ENCODE results near the gene HNRNPH2.

Gene HNRNPH2

DNA sequence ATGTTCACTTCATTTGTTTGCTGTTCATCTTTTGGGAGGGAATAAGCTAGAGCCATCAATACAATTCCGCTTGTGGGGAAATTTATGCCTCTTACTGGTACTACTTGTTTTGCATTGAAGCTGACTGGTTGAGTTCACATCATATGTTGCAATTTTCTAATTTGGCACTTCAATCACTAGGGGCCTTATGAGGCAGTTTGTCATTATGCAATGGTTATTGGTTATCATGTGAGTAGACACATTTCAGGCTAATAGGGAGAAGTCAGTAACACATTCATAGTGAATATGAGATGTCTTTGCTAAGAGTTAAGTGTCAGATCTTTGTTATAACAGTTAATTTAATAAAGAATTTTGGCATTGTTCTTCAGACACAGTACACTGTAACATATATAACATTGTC lies 12.2 kb upstream of the HNRNPH2 start:
- DNase-seq (ENCODE audit: low read depth in 3 of 3, low spot score in 1 of 3), result no peak

DNA sequence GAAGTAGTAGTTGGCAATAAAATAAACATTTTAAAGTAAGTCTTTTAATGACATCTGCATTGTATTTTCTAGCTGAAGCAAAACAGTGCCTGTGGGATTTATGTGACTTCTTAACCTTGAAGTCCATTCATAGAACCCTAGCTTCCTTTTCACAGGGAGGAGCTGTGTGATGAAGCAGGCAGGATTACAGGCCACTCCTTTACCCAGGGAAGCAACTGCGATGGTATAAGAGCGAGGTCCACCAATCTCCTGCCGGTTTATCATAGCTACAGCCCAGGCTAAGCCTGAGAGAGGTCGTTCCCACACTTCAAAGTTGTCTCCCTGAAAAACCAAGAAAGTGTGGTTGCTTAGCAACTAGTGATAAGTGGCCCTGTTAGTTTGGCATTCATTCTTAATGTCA lies 10.2 kb upstream of the HNRNPH2 start:
- no peak for DNase-seq (ENCODE audit: low read depth in 3 of 3, low spot score in 1 of 3)

GRCh38 chrX:101398694-101399093 lies 9.3 kb upstream of the HNRNPH2 start:
- DNase-seq (ENCODE audit: low read depth in 3 of 3, low spot score in 1 of 3), result no peak

GRCh38 chrX:101399825-101400224 lies 8.2 kb upstream of the HNRNPH2 start:
- no peak for DNase-seq (ENCODE audit: low read depth in 3 of 3, low spot score in 1 of 3)

DNA sequence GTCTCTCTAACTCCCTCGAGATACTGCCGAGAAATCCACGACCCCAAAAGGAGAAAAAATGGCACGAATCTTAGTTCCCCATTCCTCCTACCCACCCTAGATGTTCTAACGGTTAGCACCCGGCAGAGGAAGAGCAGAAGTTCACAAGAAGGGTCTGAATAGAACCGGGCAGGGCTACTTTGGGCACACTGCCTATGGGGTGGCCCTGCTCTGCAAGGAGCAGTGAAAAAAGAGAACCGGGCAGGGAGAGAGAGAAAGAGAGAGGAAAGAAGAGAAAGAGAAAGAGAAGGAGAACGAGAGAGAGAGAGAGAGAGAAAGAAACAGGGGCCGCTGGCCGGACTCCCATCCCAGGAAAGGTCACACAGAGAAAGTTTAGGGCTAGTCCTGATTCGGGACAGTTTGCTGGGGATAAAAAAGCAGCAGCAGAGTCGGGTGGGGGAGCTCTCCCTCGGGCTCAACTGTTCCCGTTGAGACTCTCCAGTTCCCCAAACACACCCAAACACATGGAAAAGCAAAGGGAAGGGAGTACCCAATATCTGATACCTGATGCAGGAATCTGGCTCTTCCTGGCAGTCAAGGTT lies 765 bp upstream of the HNRNPH2 start:
- no peak for DNase-seq (ENCODE audit: low read depth in 3 of 3, low spot score in 1 of 3)

GRCh38 chrX:101408532-101408841 lies 465 bp downstream of the HNRNPH2 start:
- DNase-seq (ENCODE audit: low read depth in 3 of 3, low spot score in 1 of 3), result no peak

GRCh38 chrX:101409043-101409442 lies 1.0 kb downstream of the HNRNPH2 start:
- DNase-seq (ENCODE audit: low read depth in 3 of 3, low spot score in 1 of 3), result no peak

- DNase-seq (ENCODE audit: low read depth in 3 of 3, low spot score in 1 of 3), result no peak
Observed at GRCh38 chrX:101410461-101410860, 2.4 kb downstream of the HNRNPH2 start.

- DNase-seq (ENCODE audit: low read depth in 3 of 3, low spot score in 1 of 3), result no peak
Observed at GRCh38 chrX:101411984-101412383, 4.0 kb downstream of the HNRNPH2 start.

DNA sequence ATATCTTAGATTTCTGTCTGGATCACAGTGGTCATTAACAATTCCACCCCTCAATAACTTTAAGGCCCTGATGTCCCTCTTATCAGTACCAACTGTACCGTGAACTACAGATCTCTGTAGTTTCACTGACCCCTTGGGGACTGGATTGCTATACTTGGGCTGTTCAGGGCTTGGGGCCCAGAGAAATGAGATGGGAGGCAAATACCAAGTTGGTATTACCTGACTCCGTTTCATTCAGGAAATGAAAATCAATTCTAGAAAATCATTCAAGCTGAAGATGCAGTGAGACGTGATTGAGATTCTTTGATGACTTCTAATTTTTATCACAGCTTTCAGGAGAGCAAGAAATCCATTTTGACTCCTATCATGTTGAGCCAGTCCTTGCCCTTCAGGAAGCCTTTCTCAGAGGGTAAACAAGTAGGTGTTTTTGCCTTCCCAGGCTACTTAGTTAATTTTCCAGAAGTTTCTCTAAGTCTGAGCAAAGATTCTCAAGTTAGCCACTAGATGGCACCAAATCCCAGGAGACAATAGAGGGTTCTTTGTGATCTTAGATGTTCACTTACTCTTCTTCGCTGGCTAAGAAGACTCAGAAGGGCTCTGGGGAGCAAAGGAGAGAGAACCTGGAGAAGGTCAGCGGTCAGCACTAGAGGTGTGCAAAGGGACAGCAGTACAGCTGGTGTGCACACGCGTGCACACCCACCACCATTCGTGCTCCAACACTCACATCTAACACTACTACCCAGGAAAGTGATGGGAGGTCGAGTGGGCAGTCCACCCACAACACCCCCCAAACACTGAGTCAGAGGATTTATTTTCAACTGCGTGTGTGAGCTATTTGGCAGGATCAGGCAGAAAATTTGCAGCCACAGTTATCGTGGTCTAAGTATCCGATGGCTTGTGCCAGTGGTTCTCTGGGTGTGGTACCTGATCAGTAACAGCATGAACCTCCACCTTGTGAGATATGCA lies 7.4 kb downstream of the HNRNPH2 start:
- DNase-seq (ENCODE audit: low read depth in 3 of 3, low spot score in 1 of 3), result no peak

DNA sequence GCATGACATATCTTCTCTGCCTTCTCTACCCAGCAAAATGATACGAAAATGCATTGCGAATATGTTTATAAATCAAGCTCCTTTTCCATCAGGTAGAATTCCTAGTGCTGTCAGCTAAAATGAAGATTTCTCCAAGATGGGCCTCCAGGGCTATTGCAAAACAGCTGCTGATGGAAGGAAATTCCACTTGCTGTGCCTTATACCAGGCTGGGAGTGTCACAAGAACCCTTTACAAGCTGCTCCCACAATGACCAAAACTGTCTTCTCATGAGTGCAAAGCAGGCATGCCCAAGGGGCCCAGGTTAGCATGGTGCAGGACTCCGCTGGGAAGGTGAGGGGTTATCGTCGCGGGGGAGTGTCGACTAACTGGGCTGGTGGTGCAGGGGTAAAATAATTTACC lies 8.7 kb downstream of the HNRNPH2 start:
- DNase-seq (ENCODE audit: low read depth in 3 of 3, low spot score in 1 of 3), result no peak

DNA sequence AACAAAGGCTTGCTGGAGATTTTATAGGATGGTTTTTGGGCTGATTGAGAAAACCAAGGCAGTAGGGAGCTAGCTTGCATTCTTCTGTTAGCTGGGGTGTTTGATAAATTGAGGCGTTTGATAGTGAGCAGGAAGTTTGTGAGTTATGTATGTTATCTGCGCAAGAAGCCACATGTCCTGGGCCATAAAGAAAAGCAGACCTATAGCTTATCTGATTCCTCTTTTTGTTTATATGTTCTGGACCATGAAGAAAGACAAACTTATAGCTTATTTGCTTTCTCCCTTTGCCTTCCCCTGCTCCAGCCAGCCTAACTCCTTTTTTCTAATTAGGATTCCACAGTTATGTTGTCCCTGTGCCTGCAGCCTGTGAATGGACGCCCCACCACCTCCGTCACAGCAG lies 9.2 kb downstream of the HNRNPH2 start:
- no peak for DNase-seq (ENCODE audit: low read depth in 3 of 3, low spot score in 1 of 3)

DNA sequence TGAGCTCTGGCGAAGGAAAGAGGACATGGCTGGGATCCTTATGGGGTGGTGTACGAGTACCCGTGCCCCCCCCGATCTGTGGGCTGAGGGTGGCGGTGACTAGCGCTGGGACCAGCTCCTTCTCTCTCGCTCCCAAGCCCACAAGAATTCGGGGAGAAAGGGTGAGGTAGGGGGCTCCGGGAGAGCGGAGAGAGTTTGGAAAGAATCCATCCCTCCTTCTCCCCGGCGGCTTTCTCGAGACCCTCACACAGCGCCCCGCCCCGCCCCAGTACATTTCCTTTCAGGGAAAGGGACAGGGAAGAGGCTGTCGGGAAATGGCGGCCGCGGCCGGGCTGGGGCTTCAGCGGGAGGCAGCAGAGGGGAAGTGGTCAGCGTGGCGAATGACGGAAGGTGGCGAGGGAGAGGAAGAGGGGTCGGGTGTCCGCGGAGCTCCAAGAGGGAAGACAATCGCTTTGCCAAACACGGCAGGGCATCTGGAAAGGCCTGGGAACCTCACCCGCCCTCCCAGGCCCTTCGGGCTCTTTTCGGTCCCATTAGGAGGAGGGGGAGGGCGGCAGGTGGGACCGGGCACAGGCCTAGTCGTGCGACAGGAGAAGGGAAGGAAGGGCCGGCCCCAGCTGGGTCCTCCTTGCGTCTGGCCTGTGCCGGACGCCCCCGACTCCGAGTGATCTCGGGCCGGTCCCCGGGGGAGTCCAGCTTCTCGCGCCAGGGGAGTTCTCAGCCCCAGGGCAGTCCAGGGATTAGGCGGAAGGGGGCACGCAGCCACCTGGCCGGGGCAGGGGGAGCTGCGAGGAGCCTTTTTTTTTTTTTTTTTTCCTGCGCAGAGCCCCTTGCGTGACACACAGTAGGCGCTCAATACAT lies 10.2 kb downstream of the HNRNPH2 start:
- DNase-seq (ENCODE audit: low read depth in 3 of 3, low spot score in 1 of 3), result no peak

DNA sequence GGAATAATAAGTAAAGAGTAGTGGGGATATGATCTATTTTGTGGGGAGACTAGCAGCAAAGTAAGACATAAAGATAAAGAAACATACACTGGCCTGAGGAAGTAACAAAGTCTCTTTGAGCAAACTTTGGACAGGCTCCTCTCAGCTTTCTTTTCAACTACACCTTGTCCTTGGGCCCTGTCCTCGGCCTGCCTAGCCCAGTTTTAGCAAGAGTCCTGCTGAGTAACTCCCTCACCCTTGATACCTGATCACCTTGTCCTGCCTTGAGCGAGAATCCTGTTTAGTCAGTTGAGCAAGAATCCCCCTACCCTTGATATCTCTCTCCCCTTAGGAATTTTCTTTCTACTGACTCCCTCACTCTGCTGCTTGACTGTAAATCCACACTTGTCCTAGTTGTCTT lies 11.5 kb downstream of the HNRNPH2 start:
- no peak for DNase-seq (ENCODE audit: low read depth in 3 of 3, low spot score in 1 of 3)

- no peak for DNase-seq (ENCODE audit: low read depth in 3 of 3, low spot score in 1 of 3)
Observed at GRCh38 chrX:101427954-101428353, 19.9 kb downstream of the HNRNPH2 start.

DNA sequence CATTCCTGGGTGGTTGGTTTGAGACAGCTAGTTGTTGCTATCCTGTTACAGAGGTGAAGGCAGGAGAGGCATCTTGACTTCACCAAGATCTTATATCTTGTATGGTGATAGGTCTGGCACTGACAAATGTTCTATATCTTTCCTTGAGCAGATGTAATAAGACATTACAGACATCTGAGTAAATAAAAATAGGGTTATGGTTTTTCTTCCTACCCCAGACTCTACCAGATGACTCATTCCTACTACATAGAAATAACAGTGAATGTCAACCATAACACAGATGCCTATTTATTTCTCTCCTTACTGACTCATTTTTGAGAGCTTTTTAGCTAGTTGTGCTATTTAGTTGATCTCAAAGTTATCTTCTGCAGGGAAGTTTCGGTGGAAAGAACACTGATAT lies 21.9 kb downstream of the HNRNPH2 start:
- DNase-seq (ENCODE audit: low read depth in 3 of 3, low spot score in 1 of 3), result no peak

- DNase-seq (ENCODE audit: low read depth in 3 of 3, low spot score in 1 of 3), result no peak
Observed at GRCh38 chrX:101430457-101431078, 22.5 kb downstream of the HNRNPH2 start.

DNA sequence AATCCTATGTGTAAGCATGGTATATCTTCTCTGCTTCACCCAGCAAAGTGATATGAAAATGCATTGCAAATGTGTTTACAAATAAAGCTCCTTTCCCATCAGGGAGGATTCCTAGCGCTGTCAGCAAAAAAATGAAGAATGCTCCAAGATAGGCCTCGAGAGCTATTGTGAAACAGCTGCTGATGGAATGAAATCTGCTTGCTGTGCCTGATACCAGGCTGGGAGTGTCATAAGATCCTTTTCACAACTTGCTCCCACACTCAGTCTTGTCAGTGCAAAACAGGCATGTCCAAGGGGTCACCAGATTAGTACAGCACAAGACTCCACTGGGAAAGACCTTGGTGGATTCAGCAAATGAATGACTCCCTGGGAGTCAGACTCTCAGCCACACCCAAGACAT lies 34.1 kb downstream of the HNRNPH2 start:
- DNase-seq (ENCODE audit: low read depth in 3 of 3, low spot score in 1 of 3), result no peak

- no peak for DNase-seq (ENCODE audit: low read depth in 3 of 3, low spot score in 1 of 3)
Observed at GRCh38 chrX:101449279-101449678, 41.3 kb downstream of the HNRNPH2 start.

GRCh38 chrX:101450085-101450484 lies 42.1 kb downstream of the HNRNPH2 start:
- no peak for DNase-seq (ENCODE audit: low read depth in 3 of 3, low spot score in 1 of 3)

DNA sequence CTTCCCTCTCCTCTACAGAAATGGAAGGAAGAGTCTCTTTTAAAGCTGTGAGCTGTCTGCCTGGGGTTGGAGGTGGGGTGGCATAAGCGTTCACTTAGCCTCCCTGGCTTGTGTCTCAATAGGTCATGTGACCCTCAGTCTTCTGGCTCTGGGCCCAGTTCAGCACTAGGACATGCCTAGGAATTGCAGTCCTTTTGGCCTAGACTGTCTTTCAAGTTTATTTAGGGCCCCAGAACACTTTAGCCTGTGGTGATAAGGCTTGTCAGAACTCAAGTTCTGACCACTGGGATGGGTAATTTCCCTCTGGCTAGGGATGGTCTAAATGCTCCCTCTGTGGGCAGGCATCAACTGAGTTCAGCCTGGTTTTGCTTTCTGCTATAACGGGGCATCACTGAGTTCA lies 42.9 kb downstream of the HNRNPH2 start:
- no peak for DNase-seq (ENCODE audit: low read depth in 3 of 3, low spot score in 1 of 3)
